NCI-H446 (cell line): ENCODE data around the gene ADAMTS2.

Experiments used
- DNase-seq, 2 experiments: peaks; one replicate each; lab custom pipeline; 2025; lab: John Stamatoyannopoulos, UW

ADAMTS2 gene

DNA sequence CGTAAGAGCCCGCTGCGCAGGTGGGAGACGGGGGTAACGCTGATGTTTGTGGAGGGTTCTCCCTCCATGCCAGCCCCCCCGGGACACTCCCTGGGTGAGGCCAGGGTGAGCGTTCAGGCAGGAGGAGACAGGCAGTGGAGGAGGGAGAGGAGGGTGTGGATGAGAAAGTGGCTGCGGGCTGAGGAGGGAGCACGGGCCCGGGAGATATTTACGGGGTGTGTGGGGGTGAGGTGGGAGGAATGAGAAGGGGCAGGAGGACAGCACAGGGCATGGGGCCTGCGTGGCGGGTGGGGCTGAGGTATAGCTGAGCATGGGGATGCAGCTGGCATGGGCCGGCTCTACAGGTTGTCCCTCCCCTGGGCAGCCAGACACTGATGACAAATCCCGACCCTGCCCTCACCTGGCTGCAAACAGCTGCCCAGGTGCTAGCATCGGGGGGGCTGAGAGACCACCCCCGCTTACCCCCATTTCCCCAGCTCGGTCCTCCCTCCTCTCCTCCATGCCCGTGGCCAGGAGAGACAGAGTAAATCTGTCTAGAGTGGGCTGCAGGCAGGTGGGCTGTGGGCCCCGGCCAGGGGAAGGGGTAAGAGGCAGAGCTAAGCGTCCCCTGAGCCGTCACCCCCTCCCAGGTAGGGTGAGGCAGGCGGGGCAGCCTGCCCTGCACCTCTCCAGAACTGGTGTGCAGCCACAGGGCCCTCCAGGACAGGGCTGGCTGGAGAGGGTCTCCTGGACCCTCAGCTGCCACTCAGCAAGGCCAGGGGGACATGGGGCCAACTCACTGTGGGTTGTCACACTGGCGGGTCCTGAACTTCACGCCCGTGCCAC, 205.9 kb downstream of the ADAMTS2 start:
- no peak for DNase-seq

DNA sequence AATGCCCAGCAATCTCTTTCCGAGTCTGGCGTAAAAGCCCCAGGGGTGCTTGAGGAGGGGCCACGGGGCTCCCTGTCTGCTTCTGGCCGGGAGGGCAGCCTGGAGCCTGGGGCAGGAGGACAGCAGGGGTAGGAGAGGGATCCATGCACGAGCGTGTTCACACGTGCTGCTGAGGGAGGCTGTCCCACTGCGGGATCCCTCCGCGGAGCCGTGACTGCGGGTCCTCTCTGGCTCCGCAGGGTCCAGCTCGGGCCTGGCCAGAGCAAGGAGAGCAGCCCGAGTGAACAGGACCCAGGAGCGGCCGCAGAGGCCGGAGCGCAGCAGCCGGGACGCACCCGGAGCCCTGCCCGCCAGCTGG, 206.7 kb downstream of the ADAMTS2 start:
- DNase-seq = no peak

DNA sequence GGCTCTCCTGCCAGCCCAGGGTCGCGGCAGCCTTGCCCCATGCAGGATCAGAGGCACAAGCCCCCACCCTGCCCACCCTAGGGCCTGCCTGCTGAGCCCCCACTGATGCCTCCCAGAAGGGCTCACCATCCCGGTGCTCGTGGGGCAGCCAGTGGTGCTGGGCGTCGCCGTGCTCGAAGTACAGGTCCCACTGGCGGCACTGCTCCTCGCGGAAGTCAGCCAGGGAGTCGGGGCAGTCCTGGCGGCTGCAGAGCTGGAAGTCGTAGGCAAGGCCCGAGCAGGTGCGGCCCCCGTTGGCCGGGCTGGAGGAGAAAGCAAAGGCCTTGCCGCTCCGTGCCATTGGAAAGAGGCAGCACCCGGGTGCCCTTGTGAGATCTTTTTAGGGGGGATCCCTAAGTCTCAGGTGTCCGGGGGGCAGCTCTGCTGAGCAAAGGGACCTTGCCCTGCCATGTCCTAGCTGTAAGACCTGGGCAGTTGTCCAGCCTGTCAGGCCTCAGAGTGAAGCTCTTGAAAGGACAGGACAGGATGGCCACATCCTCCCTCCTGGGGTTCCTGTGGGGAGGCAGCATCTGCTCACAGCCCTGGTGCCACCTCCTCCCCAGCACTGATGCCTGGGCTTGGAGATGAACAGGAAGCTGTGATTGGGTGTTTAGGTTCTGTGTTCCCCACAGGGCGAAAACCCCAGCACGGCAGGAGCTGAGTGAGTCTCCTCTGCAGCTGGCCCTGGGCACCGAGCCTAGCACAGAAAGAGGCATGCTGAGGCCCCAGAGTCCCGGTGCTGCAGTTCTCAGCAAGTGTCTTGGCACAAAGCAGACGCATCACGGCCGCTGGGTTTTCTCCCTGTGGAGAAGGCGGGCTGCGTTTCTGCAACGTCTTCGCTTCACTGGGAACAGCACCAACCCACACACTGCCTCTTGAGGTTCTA, 207.4 kb downstream of the ADAMTS2 start:
- DNase-seq = no peak

DNA sequence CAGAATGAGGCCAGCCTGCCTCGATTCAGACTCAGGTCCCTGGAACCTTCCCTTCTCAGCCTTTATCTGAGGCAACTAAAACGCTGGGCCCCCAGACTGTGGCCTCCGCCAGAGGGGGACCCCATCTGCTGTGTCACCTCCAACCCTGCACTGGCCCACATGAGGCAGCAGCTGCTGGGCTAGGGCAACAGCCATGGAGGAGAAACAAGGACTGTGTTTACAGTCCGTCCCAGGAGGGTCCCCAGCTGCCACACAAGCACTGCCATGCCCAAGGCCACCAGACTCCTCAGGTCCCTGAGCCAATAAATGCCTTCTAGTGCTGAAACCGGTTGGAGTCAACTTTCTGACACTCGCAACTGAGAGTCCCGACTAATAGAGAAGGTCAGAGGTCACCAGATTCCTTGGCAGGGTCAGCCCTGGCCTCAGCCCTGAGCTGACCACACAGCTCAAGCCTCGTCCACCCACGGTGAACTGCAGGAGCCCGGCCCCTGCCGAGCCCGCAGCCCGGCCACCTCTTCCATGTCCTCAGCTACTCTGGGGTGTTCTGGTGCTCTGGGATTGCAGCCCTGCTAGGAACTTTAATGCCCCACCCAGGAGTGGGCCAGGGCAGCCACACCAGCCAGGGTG, 208.1 kb downstream of the ADAMTS2 start:
- no peak for DNase-seq

DNA sequence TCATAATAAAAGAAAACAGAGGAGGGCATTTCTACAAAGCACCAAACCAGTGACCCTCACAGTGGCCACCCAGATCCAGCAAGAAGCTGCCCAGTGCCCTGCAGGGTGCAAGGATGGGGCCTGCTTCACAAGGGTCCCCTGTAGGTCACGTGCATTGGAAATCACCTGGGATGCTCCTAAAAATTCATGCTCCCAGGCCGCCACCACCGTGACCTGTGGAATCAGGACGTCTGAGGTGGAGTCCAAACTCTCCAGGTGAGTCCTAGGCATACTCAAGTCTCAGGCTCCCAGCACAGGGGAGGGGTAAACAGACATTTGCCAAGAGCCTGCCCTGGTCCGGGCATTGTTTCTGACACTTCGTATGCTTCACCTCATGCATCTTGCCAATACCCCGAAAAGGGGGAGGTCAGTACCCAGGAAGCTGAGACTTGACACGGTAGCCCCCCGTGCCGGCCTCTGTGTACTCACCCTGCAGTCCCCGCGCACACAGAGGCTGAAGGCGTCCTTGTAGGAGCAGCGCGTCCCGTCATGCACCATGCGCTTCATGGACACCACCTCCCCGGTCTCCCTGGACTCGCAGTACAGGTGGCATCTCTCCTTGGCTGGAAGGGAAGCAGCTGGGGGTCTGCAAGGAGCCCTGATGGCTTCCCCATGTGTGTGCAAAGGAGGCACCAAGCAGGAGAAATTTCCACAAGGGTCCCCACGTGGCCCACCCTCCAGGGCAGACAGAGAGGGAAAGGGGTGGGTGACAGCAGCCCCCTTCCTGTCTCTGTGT, 209.6 kb downstream of the ADAMTS2 start:
- DNase-seq = no peak

DNA sequence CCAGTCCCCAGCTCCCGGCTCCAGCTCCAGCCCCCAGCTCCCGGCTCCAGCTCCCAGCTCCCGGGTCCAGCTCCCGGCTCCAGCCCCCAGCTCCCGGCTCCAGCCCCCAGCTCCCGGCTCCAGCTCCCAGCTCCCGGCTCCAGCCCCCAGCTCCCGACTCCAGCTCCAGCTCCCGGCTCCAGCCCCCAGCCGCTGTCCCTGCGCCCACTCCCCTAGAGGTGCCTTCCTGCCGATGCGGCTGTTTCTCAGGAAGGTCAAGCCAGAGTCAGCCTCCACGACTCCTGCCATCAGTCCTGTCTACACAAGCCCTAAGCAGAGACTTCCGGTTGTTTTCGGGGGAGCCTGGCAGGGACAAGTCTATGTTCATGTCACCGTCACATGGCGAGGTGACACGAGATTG, 210.3 kb downstream of the ADAMTS2 start:
- no peak for DNase-seq

DNA sequence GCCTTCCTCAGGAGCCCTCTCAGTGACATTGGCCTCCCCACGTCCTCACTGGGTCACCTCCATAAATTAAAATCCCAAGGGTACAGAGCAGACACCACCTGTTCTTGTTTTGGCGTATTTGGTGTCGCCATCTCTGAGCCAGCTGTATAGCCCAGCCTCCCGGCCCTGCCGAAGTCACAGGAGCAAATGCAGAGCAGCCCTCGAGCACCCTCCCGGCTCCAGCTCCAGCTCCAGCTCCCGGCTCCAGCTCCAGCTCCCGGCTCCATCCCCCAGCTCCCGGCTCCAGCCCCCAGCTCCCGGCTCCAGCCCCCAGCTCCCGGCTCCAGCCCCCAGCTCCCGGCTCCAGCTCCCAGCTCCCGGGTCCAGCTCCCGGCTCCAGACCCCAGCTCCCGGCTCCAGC, 210.8 kb downstream of the ADAMTS2 start:
- DNase-seq = no peak

DNA sequence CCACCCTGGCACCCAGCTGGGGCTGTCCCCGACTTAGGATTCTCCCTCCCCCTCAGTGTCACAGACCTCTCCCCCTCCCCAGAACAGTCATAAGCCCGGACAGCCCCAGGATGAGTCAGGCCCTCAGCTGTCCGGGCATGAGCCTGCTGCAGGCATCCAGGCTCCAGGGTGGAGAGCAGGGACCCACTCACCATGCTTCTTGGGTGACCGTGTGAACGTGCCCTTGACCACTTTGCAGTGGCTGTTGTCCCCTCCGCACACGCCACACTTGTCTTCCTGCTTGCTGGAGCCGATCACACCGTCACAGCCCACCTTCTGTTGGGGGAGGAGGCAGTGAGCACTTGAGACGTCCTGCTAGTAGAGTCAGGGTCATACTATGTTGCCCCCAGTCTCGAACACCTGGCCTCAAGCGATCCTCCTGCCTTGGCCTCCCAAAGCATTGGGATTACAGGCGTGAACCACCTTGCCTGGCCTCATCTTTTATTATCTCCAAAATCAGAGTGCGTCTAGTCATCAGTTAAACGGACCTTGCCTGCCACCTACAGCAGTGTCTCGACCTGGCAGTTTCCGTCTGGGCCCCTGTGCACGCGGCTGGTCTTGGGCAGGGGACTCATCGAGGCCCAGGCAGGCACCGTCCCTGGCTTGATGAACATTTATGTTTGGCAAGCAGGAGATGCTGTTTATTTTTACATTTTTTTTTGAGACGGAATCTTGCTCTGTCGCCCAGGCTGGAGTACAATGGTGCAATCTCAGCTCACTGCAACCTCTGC, 212.5 kb downstream of the ADAMTS2 start:
- no peak for DNase-seq

DNA sequence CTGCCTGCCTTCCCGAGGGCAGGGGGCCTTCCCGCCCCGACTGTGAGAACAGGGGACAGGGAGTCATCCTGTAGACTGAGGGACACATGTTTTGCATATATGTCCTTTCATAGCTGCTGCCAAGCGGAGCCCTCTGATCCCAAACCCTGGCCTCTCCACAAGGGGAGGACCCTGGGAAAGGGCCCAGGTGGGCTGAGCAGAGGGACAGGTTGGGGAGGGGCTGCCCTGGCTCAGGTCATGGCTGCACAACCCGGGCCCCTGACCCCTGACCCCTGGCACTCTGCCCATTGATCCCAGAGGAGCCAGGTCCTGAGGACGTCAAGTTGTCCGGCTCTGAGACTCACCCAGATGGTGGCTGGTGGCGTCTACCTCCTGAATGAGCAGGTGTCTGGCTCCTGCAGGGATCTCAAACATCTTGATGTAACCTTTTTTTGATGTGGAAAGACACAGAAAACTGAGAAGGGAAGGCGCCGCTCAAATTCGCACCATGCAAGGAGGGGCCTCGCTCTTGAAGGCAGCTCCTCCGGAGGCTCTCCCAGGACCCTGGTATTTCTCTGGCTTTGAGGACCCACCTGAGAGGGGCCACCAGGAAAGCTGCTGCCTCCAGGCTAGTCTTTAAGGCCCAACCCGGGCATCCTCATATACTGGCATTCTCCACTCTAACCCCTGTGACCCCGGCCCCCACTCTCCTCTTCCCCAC, 213.2 kb downstream of the ADAMTS2 start:
- no peak for DNase-seq

DNA sequence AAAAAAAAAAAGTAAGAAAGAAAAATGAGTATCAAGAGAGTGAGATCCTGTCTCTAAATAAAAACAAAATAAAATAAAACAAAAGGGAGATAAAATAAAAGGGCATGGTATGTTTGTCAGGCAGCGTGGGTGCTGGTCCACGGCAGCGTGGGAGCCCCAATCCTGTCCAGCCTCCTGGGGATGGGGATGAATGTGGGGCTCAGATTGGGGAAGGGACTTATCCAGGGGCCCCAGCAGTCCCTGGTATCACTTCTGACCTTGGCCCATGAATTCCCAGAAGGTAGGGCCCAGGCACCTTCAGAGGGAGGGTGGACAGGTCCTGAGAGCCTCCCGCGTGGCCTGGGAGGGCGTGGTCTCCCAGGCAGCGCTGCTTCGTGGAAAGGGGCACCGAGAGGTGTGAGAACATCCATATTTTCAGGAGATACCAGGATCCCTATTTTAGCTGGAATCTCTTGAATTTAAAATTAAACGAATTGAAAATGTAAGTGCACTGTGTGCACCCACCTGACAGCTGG, 213.9 kb downstream of the ADAMTS2 start:
- DNase-seq = no peak

DNA sequence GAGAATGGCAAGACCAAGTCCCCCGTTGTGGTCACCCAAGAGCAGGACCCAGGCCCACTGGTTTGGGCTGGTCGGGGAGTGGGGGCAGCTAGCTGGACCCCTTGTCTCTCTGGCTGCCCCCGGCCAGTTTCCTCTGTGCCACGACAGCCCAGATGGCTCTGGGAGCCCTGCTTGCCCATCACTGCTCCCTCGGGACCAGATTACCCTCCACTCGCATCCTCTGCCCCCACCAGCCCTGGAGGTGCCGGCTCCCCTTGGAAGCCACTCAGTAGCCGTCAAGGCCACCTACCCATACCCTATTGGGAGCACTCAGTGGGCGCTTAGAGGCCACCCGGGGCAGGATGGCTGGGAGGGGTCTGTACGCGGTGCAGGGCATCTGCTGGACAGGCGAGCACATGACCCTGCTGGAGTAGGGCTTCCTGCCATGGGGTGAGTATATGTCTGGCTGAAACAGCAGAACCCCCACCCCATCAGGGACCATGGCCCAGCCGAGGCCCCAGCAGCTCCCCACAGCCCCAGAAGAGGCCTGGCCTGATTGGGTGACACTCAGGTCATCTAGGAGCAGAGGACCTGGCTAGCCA, 215.1 kb downstream of the ADAMTS2 start:
- no peak for DNase-seq

DNA sequence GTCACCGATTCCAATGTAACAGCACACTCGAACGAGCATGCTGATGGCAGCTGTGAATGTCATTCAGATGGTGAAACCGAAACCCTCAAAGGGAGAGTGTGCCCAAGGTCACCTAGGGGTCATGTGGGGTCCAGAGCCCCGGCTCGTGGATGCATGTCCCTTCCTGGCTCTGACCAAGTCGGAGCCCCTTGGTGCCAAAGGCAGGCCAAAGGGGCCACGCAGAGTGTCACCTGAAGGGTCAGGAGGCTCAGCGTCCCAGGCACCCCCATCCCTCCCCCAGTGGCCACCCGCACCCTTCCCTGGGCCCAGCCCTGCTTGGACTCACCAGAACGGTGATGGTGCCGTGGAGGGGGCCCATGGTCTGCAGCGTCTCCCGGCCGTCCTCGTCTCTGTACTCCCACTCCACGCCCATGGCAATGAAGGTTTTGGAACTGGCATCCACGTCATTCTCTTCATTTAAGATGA, 215.6 kb downstream of the ADAMTS2 start:
- no peak for DNase-seq

DNA sequence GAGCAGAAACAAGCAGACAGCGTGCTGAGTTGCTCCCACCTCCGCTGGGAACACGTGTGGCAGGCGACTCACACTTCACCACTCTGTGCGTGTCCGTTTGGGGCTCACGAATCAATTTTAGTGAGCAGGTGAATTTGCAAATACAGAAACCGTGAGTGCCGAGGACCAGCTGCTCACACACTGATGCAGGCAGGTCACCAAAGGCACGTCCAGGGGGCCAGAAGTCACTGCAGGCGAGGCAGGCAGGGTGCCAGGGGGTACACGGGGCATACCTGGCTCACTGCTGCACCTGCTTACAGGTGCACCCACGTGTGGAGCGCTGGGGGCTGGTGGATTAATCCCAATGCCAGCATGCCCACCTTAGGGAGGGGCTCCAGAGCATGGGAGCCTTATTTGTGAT, 216.3 kb downstream of the ADAMTS2 start:
- DNase-seq = no peak

DNA sequence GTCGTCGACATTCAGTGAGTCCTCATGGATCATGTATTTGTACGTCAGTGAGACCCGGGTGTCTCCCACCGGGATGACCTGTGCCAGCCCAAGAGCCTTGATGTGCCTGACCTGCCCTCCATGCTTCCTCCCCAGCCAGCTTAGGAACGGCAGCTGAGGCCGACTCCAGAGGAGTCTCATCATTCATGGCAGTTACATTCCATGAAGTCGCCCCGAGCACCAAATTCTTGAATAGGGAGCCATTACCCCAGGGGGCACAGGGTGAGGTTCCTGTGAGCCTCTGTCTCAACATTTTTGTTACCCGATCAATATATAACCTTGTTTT, 217.3 kb downstream of the ADAMTS2 start:
- DNase-seq = no peak

DNA sequence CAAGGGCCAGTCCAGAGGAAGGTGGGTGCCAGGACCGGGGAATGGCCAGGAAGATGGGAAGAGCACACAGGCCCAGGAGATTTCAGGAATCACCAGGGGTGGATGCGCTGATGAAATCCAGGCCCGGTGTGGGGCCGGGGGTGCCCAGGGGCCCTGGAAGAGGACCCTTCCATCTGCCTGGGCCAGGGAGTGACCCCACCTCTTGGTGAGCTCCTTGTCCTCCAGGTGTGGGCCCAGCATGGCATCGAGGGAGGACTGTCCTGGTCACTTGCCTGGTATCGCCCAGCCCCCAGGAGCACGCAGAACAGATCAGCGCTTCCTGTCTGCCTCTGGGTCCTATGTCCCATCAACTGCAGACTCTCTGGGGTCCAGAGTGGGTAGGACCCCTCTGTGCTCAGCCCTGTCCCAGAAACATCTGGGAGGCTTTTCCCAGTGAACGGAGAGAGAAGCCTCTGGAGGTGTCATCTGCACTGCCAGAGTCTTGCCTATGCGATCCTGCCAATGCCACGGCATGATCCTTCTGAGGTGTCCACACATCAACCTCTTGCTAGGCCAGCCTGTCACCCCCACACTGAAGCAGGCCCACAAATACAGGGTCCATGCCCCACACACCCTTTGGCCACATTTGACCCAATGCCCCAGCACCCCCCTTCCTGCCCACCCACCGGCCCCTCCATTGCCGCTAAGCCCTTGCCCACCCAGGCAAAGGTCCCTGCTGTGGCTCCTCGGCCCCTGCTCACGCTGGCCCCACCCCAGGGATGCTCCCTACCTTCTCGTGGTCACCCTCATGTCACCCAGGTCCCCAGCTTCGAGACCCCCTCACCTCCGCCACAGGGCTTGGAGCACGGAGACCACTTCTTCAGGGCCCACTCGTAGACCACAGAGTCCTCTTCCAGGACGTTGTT, 217.9 kb downstream of the ADAMTS2 start:
- DNase-seq = no peak

DNA sequence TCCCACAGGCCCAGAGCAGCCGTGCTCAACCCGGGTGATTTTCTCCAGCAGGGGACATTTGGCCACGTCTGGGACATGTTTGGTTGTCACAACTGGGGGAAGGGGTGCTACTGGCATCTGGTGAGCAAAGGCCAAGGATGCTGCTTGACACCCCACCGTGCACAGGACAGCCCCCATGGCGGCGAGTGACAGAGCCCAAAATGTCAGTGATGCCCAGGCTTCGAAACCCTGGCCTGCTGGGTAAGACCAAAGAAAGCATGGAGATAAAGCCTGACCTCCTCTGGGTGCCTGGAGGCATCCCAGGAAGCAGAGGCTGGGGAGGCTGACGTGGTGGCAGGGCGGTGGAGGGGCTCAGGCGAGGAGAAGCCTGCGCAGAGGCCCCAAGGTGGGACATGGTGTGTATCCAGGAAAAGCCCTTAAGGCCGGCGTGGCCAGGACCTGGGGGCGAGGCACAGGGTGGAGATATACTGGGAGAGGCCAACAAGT, 218.7 kb downstream of the ADAMTS2 start:
- DNase-seq = no peak

DNA sequence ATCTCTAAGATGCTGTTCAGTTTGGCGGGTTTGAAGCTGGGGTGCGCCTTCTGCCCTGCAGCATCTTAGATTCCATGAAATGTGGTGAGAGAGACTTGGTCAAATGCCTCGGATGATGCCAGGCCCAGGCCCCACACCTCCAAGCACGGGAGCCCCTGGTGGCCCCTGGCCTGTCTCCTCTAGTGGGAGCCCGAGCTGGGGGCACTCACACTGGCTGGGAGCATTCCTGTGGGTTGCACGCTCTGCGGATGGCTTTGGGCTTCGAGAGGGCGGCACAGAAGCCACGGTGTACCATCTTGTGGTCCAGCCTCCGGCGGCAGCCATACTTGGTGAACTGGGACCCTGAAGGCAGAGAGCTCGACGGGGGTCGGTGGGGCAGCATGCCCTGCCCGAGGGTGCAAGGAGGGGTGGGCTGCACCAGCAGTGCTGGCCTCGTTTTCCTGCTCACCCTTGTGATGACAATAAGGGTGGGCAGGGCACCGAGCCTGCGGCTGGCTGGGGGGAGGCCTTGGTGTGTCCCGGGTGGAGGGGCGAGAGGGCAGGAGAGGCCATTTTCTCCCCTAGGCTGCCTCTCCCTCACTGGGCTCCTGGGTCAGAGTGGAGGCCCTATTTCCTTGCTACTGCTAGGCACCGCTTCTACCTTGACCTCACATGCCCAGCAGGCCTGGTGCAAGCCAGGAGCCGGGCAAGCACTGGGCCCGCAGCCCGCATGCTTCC, 219.3 kb downstream of the ADAMTS2 start:
- DNase-seq = no peak
